Activated T-helper 17 cell treated with anti-CD3 and anti-CD28 coated beads, Interleukin-2, amount 50 U/mL, for 72 hours (primary cell): Measurements from ENCODE around the gene DCDC1. TPM values are rescaled to one million over a fixed set of nuclear protein-coding genes. Genes with fewer than 3 reads are reported as not detected.

Source experiments
- ATAC-seq: fragments of 150-1000 bp; cut with Tn5 transposase; replicated peaks from 2 replicates; pipeline ENCODE4 v1.10.0; 2021; ENCODE audit warnings: mild to moderate bottlenecking, moderate library complexity
- H3K27ac Mint-ChIP-seq: one replicate; pipeline ENCODE4 v1.8.0; 2022; ENCODE audit warnings: mixed read lengths
- H3K27me3 Mint-ChIP-seq: one replicate; pipeline ENCODE4 v1.8.0; 2022; ENCODE audit warnings: mixed read lengths
- H3K36me3 Mint-ChIP-seq: one replicate; pipeline ENCODE4 v1.8.0; 2022; ENCODE audit warnings: low read depth, mild to moderate bottlenecking, mixed read lengths
- H3K4me1 Mint-ChIP-seq: one replicate; pipeline ENCODE4 v1.8.0; 2022; ENCODE audit warnings: mixed read lengths
- H3K4me3 Mint-ChIP-seq: one replicate; pipeline ENCODE4 v1.8.0; 2022; ENCODE audit warnings: mild to moderate bottlenecking, mixed read lengths
- H3K9me3 Mint-ChIP-seq: one replicate; pipeline ENCODE4 v1.8.0; 2022; ENCODE audit warnings: mixed read lengths
- total RNA-seq, 2 donors: library from RNA; stranded (reverse); gene quantifications; one replicate each; pipeline ENCODE4 v1.2.3, GENCODE V29; 2022

The DCDC1 gene
- total RNA-seq, 2 donors from 2014 or later, result 0.11 to 0.26 TPM

- Mint-ChIP-seq H3K27ac (no peak overlapping the region), H3K4me3 (no peak overlapping the region), H3K36me3 (no peaks in the 10 kb centered on the region), H3K4me1 (no peaks in the 10 kb centered on the region), H3K27me3 (no peaks in the 10 kb centered on the region), H3K9me3 (peaks cover 13% of the 10 kb centered on the region)
- ATAC-seq, result no peak
Measured at GRCh38 chr11:30832831-30833230, 536.7 kb downstream of the DCDC1 start.

GRCh38 chr11:30830681-30831080, 538.9 kb downstream of the DCDC1 start:
- Mint-ChIP-seq H3K4me1 (no peaks in the 10 kb centered on the region), H3K36me3 (no peaks in the 10 kb centered on the region), H3K4me3 (no peak overlapping the region), H3K27ac (no peak overlapping the region), H3K9me3 (peaks cover 11% of the 10 kb centered on the region), H3K27me3 (no peaks in the 10 kb centered on the region)
- no peak for ATAC-seq

- no peak for ATAC-seq
- Mint-ChIP-seq H3K27ac (no peak overlapping the region), H3K36me3 (no peaks in the 10 kb centered on the region), H3K4me1 (no peaks in the 10 kb centered on the region), H3K27me3 (no peaks in the 10 kb centered on the region), H3K9me3 (no peaks in the 10 kb centered on the region), H3K4me3 (no peak overlapping the region)
Measured at GRCh38 chr11:30826911-30827310, 542.6 kb downstream of the DCDC1 start.

GRCh38 chr11:30825723-30826122, 543.8 kb downstream of the DCDC1 start:
- no peaks in the 10 kb centered on the region for H3K36me3 Mint-ChIP-seq
- no peaks in the 10 kb centered on the region for H3K9me3 Mint-ChIP-seq
- ATAC-seq, result no peak
- H3K27me3 Mint-ChIP-seq, result no peaks in the 10 kb centered on the region
- H3K4me3 Mint-ChIP-seq, result no peak overlapping the region
- no peaks in the 10 kb centered on the region for H3K4me1 Mint-ChIP-seq
- H3K27ac Mint-ChIP-seq, result no peak overlapping the region

GRCh38 chr11:30823119-30823518, 546.4 kb downstream of the DCDC1 start:
- H3K36me3 Mint-ChIP-seq, result no peaks in the 10 kb centered on the region
- H3K27ac Mint-ChIP-seq, result no peak overlapping the region
- H3K9me3 Mint-ChIP-seq, result no peaks in the 10 kb centered on the region
- no peak overlapping the region for H3K4me3 Mint-ChIP-seq
- no peaks in the 10 kb centered on the region for H3K4me1 Mint-ChIP-seq
- H3K27me3 Mint-ChIP-seq, result no peaks in the 10 kb centered on the region
- ATAC-seq, result no peak

GRCh38 chr11:30821438-30821965, 548.0 kb downstream of the DCDC1 start:
- no peak for ATAC-seq
- peaks cover 5% of the 10 kb centered on the region for H3K27me3 Mint-ChIP-seq
- no peak overlapping the region for H3K4me3 Mint-ChIP-seq
- H3K27ac Mint-ChIP-seq, result no peak overlapping the region
- H3K4me1 Mint-ChIP-seq, result no peaks in the 10 kb centered on the region
- no peaks in the 10 kb centered on the region for H3K36me3 Mint-ChIP-seq
- no peaks in the 10 kb centered on the region for H3K9me3 Mint-ChIP-seq

GRCh38 chr11:30818721-30819120, 550.8 kb downstream of the DCDC1 start:
- H3K9me3 Mint-ChIP-seq, result no peaks in the 10 kb centered on the region
- no peak for ATAC-seq
- no peaks in the 10 kb centered on the region for H3K36me3 Mint-ChIP-seq
- no peak overlapping the region for H3K27ac Mint-ChIP-seq
- no peaks in the 10 kb centered on the region for H3K4me1 Mint-ChIP-seq
- no peak overlapping the region for H3K4me3 Mint-ChIP-seq
- H3K27me3 Mint-ChIP-seq, result peaks cover 5% of the 10 kb centered on the region

- no peaks in the 10 kb centered on the region for H3K36me3 Mint-ChIP-seq
- H3K27me3 Mint-ChIP-seq, result peaks cover 5% of the 10 kb centered on the region
- H3K27ac Mint-ChIP-seq, result no peak overlapping the region
- no peak overlapping the region for H3K4me3 Mint-ChIP-seq
- peaks cover 3% of the 10 kb centered on the region for H3K9me3 Mint-ChIP-seq
- ATAC-seq, result no peak
- H3K4me1 Mint-ChIP-seq, result no peaks in the 10 kb centered on the region
Measured at GRCh38 chr11:30816959-30817880, 552.3 kb downstream of the DCDC1 start.

- H3K27ac Mint-ChIP-seq, result no peak overlapping the region
- peaks cover 3% of the 10 kb centered on the region for H3K9me3 Mint-ChIP-seq
- no peak for ATAC-seq
- no peaks in the 10 kb centered on the region for H3K36me3 Mint-ChIP-seq
- peaks cover 5% of the 10 kb centered on the region for H3K27me3 Mint-ChIP-seq
- H3K4me1 Mint-ChIP-seq, result no peaks in the 10 kb centered on the region
- H3K4me3 Mint-ChIP-seq, result no peak overlapping the region
Measured at GRCh38 chr11:30815619-30816018, 553.9 kb downstream of the DCDC1 start.

GRCh38 chr11:30814737-30815136, 554.8 kb downstream of the DCDC1 start:
- Mint-ChIP-seq H3K27ac (no peak overlapping the region), H3K4me3 (no peak overlapping the region), H3K4me1 (no peaks in the 10 kb centered on the region), H3K27me3 (peaks cover 5% of the 10 kb centered on the region), H3K36me3 (no peaks in the 10 kb centered on the region), H3K9me3 (peaks cover 3% of the 10 kb centered on the region)
- no peak for ATAC-seq

Other genes starting within 250 kb of the DCDC1 start
- gene DNAJC24, start 121 bp upstream of the DCDC1 start, total RNA-seq, result 10 to 100 TPM; 10.5 to 18.9 TPM
- gene IMMP1L, start 139.9 kb upstream of the DCDC1 start, total RNA-seq, result 10 to 100 TPM; 16.4 to 24.5 TPM
- gene ELP4, start 140.0 kb upstream of the DCDC1 start, total RNA-seq, result 10 to 100 TPM; 15.9 to 19.0 TPM